Mesendoderm (in vitro differentiated cells): ENCODE data around the gene SIMC1.
"Not testable (repeated sequence)": the region's sequence is repeated elsewhere in the genome, so short reads cannot be mapped to it uniquely, and the experiment has no call there.

ENCODE experiments used
- DNase-seq: peaks from one replicate; pipeline ENCODE4 v3.0.0; 2013
- H2AK5ac ChIP-seq: 2 replicates; pipeline ENCODE4 v1.6.1; 2013; ENCODE audit warnings: low read length, inconsistent platforms
- H2BK120ac ChIP-seq: 2 replicates; pipeline ENCODE4 v1.6.1; 2013; ENCODE audit warnings: low read depth, mild to moderate bottlenecking, low read length, moderate library complexity, mixed read lengths
- H2BK15ac ChIP-seq: replicated peaks from 2 replicates; pipeline ENCODE4 v1.6.1; 2013; ENCODE audit warnings: low read depth, mild to moderate bottlenecking, moderate library complexity
- H2BK5ac ChIP-seq: 2 replicates; pipeline ENCODE4 v1.6.1; 2013; ENCODE audit warnings: low read length, inconsistent platforms
- H3K18ac ChIP-seq: 2 replicates; pipeline ENCODE4 v1.6.1; 2013; ENCODE audit warnings: mild to moderate bottlenecking, low read length, mixed read lengths
- H3K23ac ChIP-seq: one replicate; pipeline ENCODE4 v1.6.1; 2013; ENCODE audit warnings: low read length
- H3K27ac ChIP-seq: 2 replicates; pipeline ENCODE4 v1.5.1; 2013; ENCODE audit warnings: low read depth, mild to moderate bottlenecking, inconsistent platforms, low read length, moderate library complexity
- H3K27me3 ChIP-seq: 2 replicates; pipeline ENCODE4 v1.6.1; 2013; ENCODE audit warnings: low read length, control low read depth, mild to moderate bottlenecking, inconsistent platforms; ENCODE audit not compliant: insufficient read depth, poor library complexity
- H3K36me3 ChIP-seq: 2 replicates; pipeline ENCODE4 v1.6.1; 2013; ENCODE audit warnings: low read length, inconsistent platforms; ENCODE audit not compliant: control insufficient read depth, insufficient read depth
- H3K4ac ChIP-seq: one replicate; pipeline ENCODE4 v1.6.1; 2013; ENCODE audit warnings: low read depth, mild to moderate bottlenecking, low read length, moderate library complexity
- H3K4me1 ChIP-seq: 2 replicates; pipeline ENCODE4 v1.6.1; 2013; ENCODE audit warnings: low read depth, low read length, inconsistent platforms; ENCODE audit not compliant: control insufficient read depth
- H3K4me2 ChIP-seq: 2 replicates; pipeline ENCODE4 v1.6.1; 2013; ENCODE audit warnings: low read length
- H3K4me3 ChIP-seq: 2 replicates; pipeline ENCODE4 v1.5.1; 2013; ENCODE audit warnings: mild to moderate bottlenecking, low read length
- H3K56ac ChIP-seq: one replicate; pipeline ENCODE4 v1.6.1; 2013; ENCODE audit warnings: low read length
- H3K79me1 ChIP-seq: 2 replicates; pipeline ENCODE4 v1.6.1; 2013; ENCODE audit warnings: low read length, inconsistent platforms
- H3K79me2 ChIP-seq: 2 replicates; pipeline ENCODE4 v1.6.1; 2013; ENCODE audit warnings: mild to moderate bottlenecking, low read length; ENCODE audit not compliant: control insufficient read depth, insufficient read depth
- H3K9ac ChIP-seq: 2 replicates; pipeline ENCODE4 v1.6.1; 2013; ENCODE audit warnings: low read length, inconsistent platforms
- H4K5ac ChIP-seq: one replicate; pipeline ENCODE4 v1.6.1; 2013; ENCODE audit warnings: low read length
- H4K8ac ChIP-seq: one replicate; pipeline ENCODE4 v1.6.1; 2013; ENCODE audit warnings: low read depth, mild to moderate bottlenecking, control low read depth, low read length, moderate library complexity
- WGBS: extraction: QIAGEN DNeasy Blood & Tissue Kit; methylation state at CpG from one replicate; pipeline ENCODE4 v1.1.7; 2013; ENCODE audit warnings: low lambda C conversion rate, missing lambda C conversion rate; ENCODE audit not compliant: insufficient coverage; ENCODE audit errors: extremely low coverage; 5-methylcytosine and 5-hydroxymethylcytosine counted together

The SIMC1 gene

DNA sequence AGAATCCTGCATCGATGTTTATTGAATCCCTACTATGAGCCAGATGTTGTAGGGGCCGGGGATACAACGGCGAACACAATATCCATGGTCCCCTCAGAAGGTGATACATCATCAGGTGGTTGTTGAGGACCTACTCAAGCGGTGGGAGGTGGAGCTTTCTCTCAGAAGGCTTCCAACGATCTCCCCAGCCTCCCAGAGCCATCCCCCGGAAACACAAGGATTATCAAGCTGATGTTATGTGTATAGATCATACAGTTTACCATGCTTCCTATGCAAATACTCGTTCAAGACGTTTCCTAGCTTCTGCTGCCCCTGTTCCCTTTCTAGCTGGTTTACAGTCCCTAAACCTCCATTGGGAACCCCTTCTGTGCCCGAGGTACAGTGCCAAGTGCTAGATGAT lies 1.1 kb downstream of the SIMC1 start:
- H3K4me2 ChIP-seq, H2BK5ac ChIP-seq, H3K4ac ChIP-seq, H2BK15ac ChIP-seq, H3K9ac ChIP-seq, H3K56ac ChIP-seq, H2BK120ac ChIP-seq, H3K23ac ChIP-seq, H3K36me3 ChIP-seq, DNase-seq, H3K27ac ChIP-seq, H3K79me1 ChIP-seq, H3K4me3 ChIP-seq, H3K79me2 ChIP-seq, H3K27me3 ChIP-seq, H3K18ac ChIP-seq, H4K8ac ChIP-seq, H2AK5ac ChIP-seq, H3K4me1 ChIP-seq, H4K5ac ChIP-seq: not testable (repeated sequence)
- no CpG with 5 or more reads among the region's 10 CpGs for WGBS

DNA sequence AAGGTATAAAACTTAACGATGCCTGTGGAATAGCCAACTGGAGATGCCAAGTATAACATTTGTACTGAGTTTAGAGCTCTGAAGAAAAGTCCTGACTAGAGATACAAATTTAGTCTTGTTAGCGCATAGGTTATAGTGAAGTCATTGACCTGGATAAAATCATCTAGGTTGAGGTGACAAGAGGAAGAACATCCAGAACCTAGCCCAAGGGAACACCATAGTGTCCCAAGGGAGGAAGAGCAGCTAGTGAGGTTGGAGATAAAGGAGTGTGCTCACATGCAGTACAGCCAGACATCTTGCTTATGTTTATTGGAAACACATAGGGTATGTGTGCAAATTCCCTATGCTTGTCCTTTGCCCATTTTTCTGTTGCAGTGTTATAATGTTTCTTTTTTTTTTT lies 6.1 kb downstream of the SIMC1 start:
- no CpG with 5 or more reads among the region's 2 CpGs for WGBS
- H3K9ac ChIP-seq = not testable (repeated sequence)

DNA sequence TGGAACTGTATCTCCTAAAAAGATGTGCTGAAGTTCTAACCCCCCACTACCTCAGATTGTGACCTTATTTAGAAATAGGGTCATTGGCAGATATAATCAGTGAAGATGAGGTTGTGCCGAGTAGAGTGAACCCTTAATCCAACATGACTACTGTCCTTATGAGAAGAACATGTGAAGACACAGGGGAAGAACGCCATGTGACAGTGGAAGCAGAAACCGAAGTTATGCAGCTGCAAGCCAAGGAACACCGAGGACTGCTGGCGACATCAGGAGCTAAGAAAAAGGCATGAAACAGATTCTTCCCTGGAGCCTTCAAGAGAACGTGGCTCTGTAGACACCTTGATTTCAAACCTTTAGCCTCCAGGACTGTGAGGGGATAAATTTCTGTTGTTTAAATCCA lies 6.8 kb downstream of the SIMC1 start:
- H3K79me2 ChIP-seq, H4K8ac ChIP-seq, DNase-seq, H3K4me1 ChIP-seq, H3K23ac ChIP-seq, H3K4me2 ChIP-seq, H3K27ac ChIP-seq, H3K9ac ChIP-seq, H3K79me1 ChIP-seq, H3K4me3 ChIP-seq, H2BK120ac ChIP-seq, H3K36me3 ChIP-seq, H2BK5ac ChIP-seq, H3K18ac ChIP-seq, H2AK5ac ChIP-seq, H2BK15ac ChIP-seq, H3K27me3 ChIP-seq, H3K56ac ChIP-seq, H3K4ac ChIP-seq, H4K5ac ChIP-seq: not testable (repeated sequence)
- WGBS = no CpG with 5 or more reads among the region's 6 CpGs

More for the DNA sequence above, 6.1 kb downstream of the SIMC1 start:
- not testable (repeated sequence) for H2AK5ac ChIP-seq, H4K5ac ChIP-seq, H3K79me2 ChIP-seq, DNase-seq, H3K27ac ChIP-seq, H2BK15ac ChIP-seq, H2BK5ac ChIP-seq, H3K4ac ChIP-seq, H3K79me1 ChIP-seq, H3K4me1 ChIP-seq, H3K4me2 ChIP-seq, H4K8ac ChIP-seq, H3K27me3 ChIP-seq, H3K56ac ChIP-seq, H3K18ac ChIP-seq, H3K36me3 ChIP-seq, H2BK120ac ChIP-seq, H3K23ac ChIP-seq, H3K4me3 ChIP-seq

DNA sequence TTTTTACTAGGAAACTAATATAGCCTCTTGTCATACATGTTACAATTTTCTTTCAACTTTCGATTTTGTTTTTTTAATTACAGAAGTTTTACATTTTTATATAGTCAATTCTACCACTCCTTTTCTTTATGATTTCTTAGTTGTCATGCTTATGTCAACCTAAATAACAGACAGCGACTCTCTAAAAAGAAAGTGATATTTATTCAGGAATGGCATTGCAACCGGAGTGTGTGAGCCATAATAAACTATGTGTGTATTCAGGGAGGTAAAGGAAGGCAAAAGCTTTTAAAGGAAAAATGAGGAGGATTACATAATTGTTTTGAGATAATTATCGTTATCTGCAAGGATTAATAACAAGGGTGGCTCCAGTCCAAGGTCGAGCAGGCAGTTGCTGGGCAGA lies 7.3 kb downstream of the SIMC1 start:
- not testable (repeated sequence) for DNase-seq, H2BK15ac ChIP-seq, H3K56ac ChIP-seq, H3K18ac ChIP-seq, H3K79me1 ChIP-seq, H4K5ac ChIP-seq, H3K23ac ChIP-seq, H2BK5ac ChIP-seq, H3K4me3 ChIP-seq, H3K79me2 ChIP-seq, H3K36me3 ChIP-seq, H2BK120ac ChIP-seq, H3K4ac ChIP-seq, H4K8ac ChIP-seq, H3K27ac ChIP-seq, H2AK5ac ChIP-seq, H3K27me3 ChIP-seq, H3K9ac ChIP-seq, H3K4me1 ChIP-seq, H3K4me2 ChIP-seq
- no CpG with 5 or more reads among the region's 5 CpGs for WGBS

DNA sequence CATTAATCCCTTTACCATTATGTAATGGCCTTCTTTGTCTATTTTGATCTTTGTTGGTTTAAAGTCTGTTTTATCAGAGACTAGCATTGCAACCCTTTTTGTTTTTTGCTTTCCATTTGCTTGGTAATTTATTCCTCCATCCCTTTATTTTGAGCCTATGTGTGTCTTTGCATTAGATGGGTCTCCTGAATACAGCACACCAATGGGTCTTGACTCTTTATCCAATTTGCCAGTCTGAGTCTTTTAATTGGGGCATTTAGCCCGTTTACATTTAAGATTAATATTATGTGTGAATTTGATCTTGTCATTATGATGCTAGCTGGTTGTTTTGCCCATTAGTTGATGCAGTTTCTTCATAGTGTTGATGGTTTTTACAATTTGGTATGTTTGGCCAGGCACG lies 12.5 kb downstream of the SIMC1 start:
- not testable (repeated sequence) for H3K79me1 ChIP-seq, H2AK5ac ChIP-seq, H2BK120ac ChIP-seq, H2BK15ac ChIP-seq, DNase-seq, H3K9ac ChIP-seq, H3K27ac ChIP-seq, H3K4me1 ChIP-seq, H3K56ac ChIP-seq, H2BK5ac ChIP-seq, H4K5ac ChIP-seq, H4K8ac ChIP-seq, H3K4me3 ChIP-seq, H3K4ac ChIP-seq, H3K79me2 ChIP-seq, H3K23ac ChIP-seq, H3K4me2 ChIP-seq, H3K27me3 ChIP-seq, H3K36me3 ChIP-seq, H3K18ac ChIP-seq
- no CpG with 5 or more reads among the region's 2 CpGs for WGBS

DNA sequence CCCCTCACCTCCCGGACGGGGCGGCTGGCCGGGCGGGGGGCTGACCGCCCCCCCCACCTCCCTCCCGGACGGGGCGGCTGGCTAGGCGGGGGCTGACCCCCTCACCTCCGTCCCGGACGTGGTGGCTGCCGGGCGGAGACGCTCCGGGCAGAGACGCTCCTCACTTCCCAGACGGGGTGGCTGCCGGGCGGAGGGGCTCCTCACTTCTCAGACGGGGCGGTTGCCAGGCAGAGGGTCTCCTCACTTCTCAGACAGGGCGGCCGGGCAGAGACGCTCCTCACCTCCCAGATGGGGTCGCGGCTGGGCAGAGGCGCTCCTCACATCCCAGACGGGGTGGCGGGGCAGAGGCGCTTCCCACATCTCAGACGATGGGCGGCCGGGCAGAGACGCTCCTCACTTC lies 13.9 kb downstream of the SIMC1 start:
- WGBS = no CpG with 5 or more reads among the region's 36 CpGs
- H3K27me3 ChIP-seq, H3K79me1 ChIP-seq, H3K4ac ChIP-seq, H3K56ac ChIP-seq, H2BK120ac ChIP-seq, H3K9ac ChIP-seq, H4K8ac ChIP-seq, H3K27ac ChIP-seq, H3K4me1 ChIP-seq, H3K4me2 ChIP-seq, H2AK5ac ChIP-seq, H2BK5ac ChIP-seq, H3K4me3 ChIP-seq, DNase-seq, H3K18ac ChIP-seq, H3K79me2 ChIP-seq, H3K36me3 ChIP-seq, H4K5ac ChIP-seq, H2BK15ac ChIP-seq, H3K23ac ChIP-seq: not testable (repeated sequence)
